Prostate gland (tissue), 2 donors: ENCODE measurements around the gene AMACR. TPM values are rescaled to one million over a fixed set of nuclear protein-coding genes. Genes with fewer than 3 reads are reported as not detected.

Experiments used
- DNase-seq: peaks from one replicate; pipeline ENCODE4 v3.0.0-alpha.2; 2019; ENCODE audit warnings: low spot score
- H3K27ac ChIP-seq, 2 donors: fragments of 200-600 bp; sonication (generic); 2 replicates each; pipeline ENCODE4 v1.5.1; 2017 to 2019
- H3K27me3 ChIP-seq: fragments of 200-600 bp; sonication (generic); replicated peaks from 2 replicates; pipeline ENCODE4 v1.5.1; 2019; ENCODE audit not compliant: insufficient read depth
- H3K36me3 ChIP-seq, 2 donors: fragments of 200-600 bp; sonication (generic); 1 replicate in 1 of 2; 2 replicates in 1 of 2; pipeline versions ENCODE4 v1.5.1 to v1.8.1; 2017 to 2019
- H3K4me1 ChIP-seq: fragments of 200-600 bp; sonication (generic); replicated peaks from 2 replicates; pipeline ENCODE4 v1.5.1; 2019
- H3K4me3 ChIP-seq, 2 donors: fragments of 200-600 bp; sonication (generic); 2 replicates each; pipeline ENCODE4 v1.5.1; 2017 to 2019
- H3K9me3 ChIP-seq: fragments of 200-600 bp; sonication (generic); 2 replicates; pipeline ENCODE4 v1.5.1; 2017
- CTCF ChIP-seq, 4 experiments: fragments of 200-600 bp in 2 of 4; fragments of 450-650 bp in 2 of 4; sonication (generic) in 2 of 4; IDR thresholded peaks; 1 replicate in 3 of 4; 2 replicates in 1 of 4; pipeline ENCODE4 v1.5.1; 2016 to 2019; ENCODE audit warnings: antibody characterized with exemption in 4 of 4, mild to moderate bottlenecking in 2 of 4, moderate library complexity in 2 of 4
- POLR2A ChIP-seq: fragments of 450-650 bp; IDR thresholded peaks from one replicate; pipeline ENCODE4 v1.6.1; 2016; ENCODE audit warnings: antibody characterized with exemption, mild to moderate bottlenecking
- POLR2AphosphoS5 ChIP-seq: sonication (generic); formaldehyde crosslinking; IDR thresholded peaks from one replicate; pipeline ENCODE4 v1.6.1; 2017; ENCODE audit warnings: antibody characterized with exemption
- WGBS: methylation state at CpG from one replicate; pipeline ENCODE4 v1.1.5; 2018; 5-methylcytosine and 5-hydroxymethylcytosine counted together
- intact Hi-C: fragments of 100-400 bp; cut with DNase I; formaldehyde crosslinking; loops from one replicate; pipeline ENCODE4 v1.14.2; 2022
- total RNA-seq, 2 donors: library from RNA; depleted of rRNA; stranded (reverse); fragments of >200 nt; gene quantifications; one replicate each; pipeline ENCODE4 v1.1.0, GENCODE V29; 2016

The AMACR gene
- total RNA-seq, 2 donors from 2014 or later = 14.8 to 21.8 TPM

DNA sequence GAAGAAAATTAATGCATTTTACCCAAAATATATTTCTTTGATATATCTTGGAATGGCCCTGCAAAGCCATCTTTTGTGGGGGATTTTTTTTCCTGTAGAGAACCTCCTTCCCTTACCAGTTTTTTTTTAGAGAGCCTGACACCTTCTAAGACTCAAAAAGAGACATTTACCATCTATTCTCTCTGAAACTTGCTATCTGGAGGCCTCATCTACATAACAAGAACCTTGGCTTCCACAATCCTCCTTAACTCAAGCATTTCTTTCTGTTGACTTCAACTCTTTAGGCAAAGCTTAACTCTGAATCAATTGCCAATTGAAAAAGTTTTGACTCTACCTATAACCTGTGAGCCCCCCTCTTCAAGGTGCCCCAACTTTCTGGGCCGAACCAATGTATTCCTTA lies 29.5 kb downstream of the AMACR start:
- no peaks in the 10 kb centered on the region for H3K36me3 ChIP-seq
- WGBS = 81% methylated on average over 1 of the region's 1 CpG
- H3K9me3 ChIP-seq = no peaks in the 10 kb centered on the region
- no peak overlapping the region for H3K4me3 ChIP-seq
- H3K27me3 ChIP-seq = no peaks in the 10 kb centered on the region
- H3K4me1 ChIP-seq = no peaks in the 10 kb centered on the region
- intact Hi-C loops = loop anchor here (10.0 kb wide), 1 partner anchor 544 kb away; no protein-coding TSS in a partner anchor
- TF ChIP-seq POLR2AphosphoS5 (no peak), CTCF (IDR thresholded peaks at IDR 0.05) (no peak), POLR2A (no peak)
- DNase-seq = no peak
- H3K27ac ChIP-seq = no peak overlapping the region

- no peak for TF ChIP-seq CTCF (IDR thresholded peaks at IDR 0.05)
- H3K27ac ChIP-seq = no peak overlapping the region
- no peaks in the 10 kb centered on the region for H3K4me1 ChIP-seq
- no peaks in the 10 kb centered on the region for H3K36me3 ChIP-seq
- no peaks in the 10 kb centered on the region for H3K9me3 ChIP-seq
- WGBS = 44% methylated on average over 1 of the region's 1 CpG
- DNase-seq = no peak
- intact Hi-C loops = loop anchor here (10.0 kb wide), 1 partner anchor 542 kb away; no protein-coding TSS in a partner anchor
- H3K4me3 ChIP-seq = no peak overlapping the region
- no peaks in the 10 kb centered on the region for H3K27me3 ChIP-seq
Measured at GRCh38 chr5:33976307-33976706, 31.5 kb downstream of the AMACR start.

DNA sequence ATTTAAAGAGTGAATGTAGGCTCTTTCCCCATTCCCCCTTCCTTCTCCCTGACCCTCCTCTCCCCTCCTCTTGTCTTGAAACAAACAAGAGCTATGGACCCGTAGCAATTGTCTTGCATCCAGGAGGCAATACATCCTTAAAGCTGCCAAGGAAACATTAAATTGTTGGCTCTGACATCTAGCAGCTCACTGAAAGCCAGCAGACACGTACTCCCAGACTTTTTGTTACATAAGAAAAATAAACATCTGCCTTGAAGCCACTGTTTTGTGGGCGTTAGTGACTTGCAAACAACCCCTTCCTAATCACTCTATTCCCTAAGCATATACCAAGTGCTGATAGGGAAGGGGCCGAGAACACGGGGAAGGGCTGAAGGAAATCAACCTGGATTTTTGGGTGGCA lies 32.0 kb downstream of the AMACR start:
- H3K27ac ChIP-seq = no peak overlapping the region
- H3K9me3 ChIP-seq = no peaks in the 10 kb centered on the region
- H3K36me3 ChIP-seq = no peaks in the 10 kb centered on the region
- intact Hi-C loops = loop anchor here (10.0 kb wide), 1 partner anchor 541 kb away; no protein-coding TSS in a partner anchor
- no peaks in the 10 kb centered on the region for H3K4me1 ChIP-seq
- no peak for TF ChIP-seq POLR2A
- no peak for TF ChIP-seq CTCF (IDR thresholded peaks at IDR 0.05)
- no peaks in the 10 kb centered on the region for H3K27me3 ChIP-seq
- H3K4me3 ChIP-seq = no peak overlapping the region
- no peak for DNase-seq
- WGBS = 21% methylated on average over 5 of the region's 5 CpGs

- H3K4me3 ChIP-seq = no peak overlapping the region
- no peak for DNase-seq
- no peaks in the 10 kb centered on the region for H3K4me1 ChIP-seq
- intact Hi-C loops = loop anchor here (10.0 kb wide), 1 partner anchor 538 kb away; no protein-coding TSS in a partner anchor
- H3K27me3 ChIP-seq = no peaks in the 10 kb centered on the region
- WGBS = 69% methylated on average over 2 of the region's 2 CpGs
- H3K9me3 ChIP-seq = no peaks in the 10 kb centered on the region
- no peaks in the 10 kb centered on the region for H3K36me3 ChIP-seq
- TF ChIP-seq POLR2A (no peak), POLR2AphosphoS5 (no peak)
- no peak overlapping the region for H3K27ac ChIP-seq
Measured at GRCh38 chr5:33973271-33973670, 34.6 kb downstream of the AMACR start.

GRCh38 chr5:33969572-33970452 lies 38.0 kb downstream of the AMACR start:
- H3K27ac ChIP-seq = no peak overlapping the region
- no peaks in the 10 kb centered on the region for H3K36me3 ChIP-seq
- H3K9me3 ChIP-seq = no peaks in the 10 kb centered on the region
- intact Hi-C loops = loop anchor here (10.0 kb wide), 1 partner anchor 535 kb away; no protein-coding TSS in a partner anchor
- H3K27me3 ChIP-seq = no peaks in the 10 kb centered on the region
- no peak for DNase-seq
- no peak for TF ChIP-seq POLR2A
- peak in 3 of 4 experiments; percentile 48 to 60 (median 59) for TF ChIP-seq CTCF (IDR thresholded peaks at IDR 0.05)
- peak; percentile 24 for TF ChIP-seq POLR2AphosphoS5
- 58% methylated on average over 10 of the region's 10 CpGs for WGBS
- H3K4me3 ChIP-seq = no peak overlapping the region
- H3K4me1 ChIP-seq = no peaks in the 10 kb centered on the region
